Keratinocyte (primary cell): ENCODE results near the gene UQCC2. TPM values are rescaled to one million over a fixed set of nuclear protein-coding genes. Genes with fewer than 3 reads are reported as not detected.

ENCODE experiments used
- DNase-seq: peaks from one replicate; pipeline ENCODE4 v3.0.0-alpha.2; 2011; ENCODE audit warnings: low read depth, missing footprints, low spot score
- FAIRE-seq: peaks from 2 replicates; lab custom pipeline; 2011; peaks lifted over from hg19 to GRCh38; lab: Jason Lieb, UNC
- H2AFZ ChIP-seq: 2 replicates; pipeline ENCODE4 v1.6.0; 2012; ENCODE audit warnings: low read length, control low read depth, inconsistent platforms; ENCODE audit not compliant: control insufficient read depth
- H3K27ac ChIP-seq: 2 replicates; pipeline ENCODE4 v1.5.1; 2011; ENCODE audit warnings: low read length; ENCODE audit not compliant: control insufficient read depth, insufficient read depth
- H3K27me3 ChIP-seq: 3 replicates; pipeline ENCODE4 v1.6.0; 2011; ENCODE audit warnings: low read length; ENCODE audit not compliant: control insufficient read depth, insufficient read depth; ENCODE audit errors: extremely low read depth
- H3K36me3 ChIP-seq, 2 experiments: 2 replicates in 1 of 2; 3 replicates in 1 of 2; pipeline ENCODE4 v1.5.1; 2011; ENCODE audit warnings: low read length in 2 of 2, mild to moderate bottlenecking in 1 of 2; ENCODE audit not compliant: control insufficient read depth in 2 of 2, insufficient read depth in 2 of 2; ENCODE audit errors: extremely low read depth in 1 of 2
- H3K4me1 ChIP-seq: 3 replicates; pipeline ENCODE4 v1.5.1; 2011; ENCODE audit warnings: low read length; ENCODE audit not compliant: control insufficient read depth, insufficient read depth; ENCODE audit errors: extremely low read depth
- H3K4me2 ChIP-seq: 3 replicates; pipeline ENCODE4 v1.6.0; 2011; ENCODE audit warnings: low read depth, low read length; ENCODE audit not compliant: control insufficient read depth, insufficient read depth; ENCODE audit errors: extremely low read depth
- H3K4me3 ChIP-seq, 3 experiments: fragments of 200-600 bp in 1 of 3; sonication (generic) in 1 of 3; 2 replicates in 2 of 3; 3 replicates in 1 of 3; pipeline ENCODE4 v1.5.1; 2011 to 2016; ENCODE audit warnings: low read length in 3 of 3, mild to moderate bottlenecking in 3 of 3, control low read depth in 2 of 3, inconsistent platforms in 1 of 3, low read depth in 1 of 3, mixed read lengths in 1 of 3, mixed run types in 1 of 3, moderate library complexity in 1 of 3; ENCODE audit not compliant: control insufficient read depth in 2 of 3, insufficient read depth in 2 of 3; ENCODE audit errors: extremely low read depth in 1 of 3
- H3K79me2 ChIP-seq: 2 replicates; pipeline ENCODE4 v1.6.0; 2012; ENCODE audit warnings: low read length; ENCODE audit not compliant: control insufficient read depth, insufficient read depth
- H3K9ac ChIP-seq: 3 replicates; pipeline ENCODE4 v1.6.0; 2011; ENCODE audit warnings: low read length; ENCODE audit not compliant: control insufficient read depth, insufficient read depth; ENCODE audit errors: extremely low read depth
- H3K9me1 ChIP-seq: 3 replicates; pipeline ENCODE4 v1.6.0; 2011; ENCODE audit warnings: low read length; ENCODE audit not compliant: control insufficient read depth, insufficient read depth; ENCODE audit errors: extremely low read depth
- H3K9me3 ChIP-seq: 2 replicates; pipeline ENCODE4 v1.5.1; 2012; ENCODE audit warnings: low read depth, low read length; ENCODE audit not compliant: control insufficient read depth
- H4K20me1 ChIP-seq: 3 replicates; pipeline ENCODE4 v1.6.0; 2011; ENCODE audit warnings: low read length; ENCODE audit not compliant: control insufficient read depth, insufficient read depth; ENCODE audit errors: extremely low read depth
- CTCF ChIP-seq, 3 experiments: IDR thresholded peaks in 1 of 3; conservative IDR thresholded peaks in 1 of 3; optimal IDR thresholded peaks in 1 of 3; 2 replicates in 2 of 3; 3 replicates in 1 of 3; pipeline versions ENCODE3 to v1.5.1; 2011; ENCODE audit warnings: low read length in 3 of 3, mild to moderate bottlenecking in 3 of 3, moderate library complexity in 2 of 3, control low read depth in 1 of 3, inconsistent platforms in 1 of 3; ENCODE audit not compliant: insufficient read depth in 2 of 3; ENCODE audit errors: extremely low read depth in 1 of 3
- EZH2 ChIP-seq: IDR thresholded peaks from one replicate; pipeline ENCODE4 v1.6.1; 2012; ENCODE audit warnings: inconsistent platforms, mild to moderate bottlenecking, low read length, moderate library complexity
- dilution Hi-C: fragments of 300-500 bp; cut with MboI; formaldehyde crosslinking; loops from one replicate; pipeline ENCODE4 v1.7.0; 2020; ENCODE audit warnings: low sequenced_read_pairs; ENCODE audit not compliant: extremely low pct_ligation_motif_present
- polyA plus RNA-seq, 5 experiments: library from polyadenylated mRNA; depleted of rRNA in 3 of 5; stranded (reverse) in 3 of 5; stranded (forward) in 1 of 5; unstranded in 1 of 5; fragments of >200 nt; gene quantifications; 1 replicate in 1 of 5; 2 replicates in 3 of 5; 3 replicates in 1 of 5; pipeline versions ENCODE4 v1.2.1 to v1.2.3, GENCODE V29; 2011 to 2012; ENCODE audit warnings: missing spikeins in 2 of 5, low read depth in 1 of 5, low replicate concordance in 1 of 5

Gene UQCC2
- polyA plus RNA-seq, 1 donor (not counting 4 experiments of a cell fraction or from before 2014, with no cell fraction given), result 76.7 TPM

GRCh38 chr6:33755070-33755869 lies 43.8 kb upstream of the UQCC2 start:
- no peak for TF ChIP-seq CTCF (optimal IDR thresholded peaks at IDR 0.05 in 1 of 3, IDR thresholded peaks at IDR 0.05 in 1 of 3, conservative IDR thresholded peaks at IDR 0.05 in 1 of 3; ENCODE audit: extremely low read depth in 1 of 3, insufficient read depth in 2 of 3, low read length in 3 of 3)
- no peak for TF ChIP-seq EZH2
- no peaks in the 10 kb centered on the region for H3K9me1 ChIP-seq
- H3K27ac ChIP-seq, result no peak overlapping the region
- DNase-seq (no peak), FAIRE-seq (no peak)
- no peaks in the 10 kb centered on the region for H4K20me1 ChIP-seq
- no peak overlapping the region for H3K4me3 ChIP-seq
- no peaks in the 10 kb centered on the region for H3K79me2 ChIP-seq
- no peaks in the 10 kb centered on the region for H3K36me3 ChIP-seq
- H3K27me3 ChIP-seq, result no peaks in the 10 kb centered on the region
- dilution Hi-C loops, result no loop called here
- no peak overlapping the region for H3K4me2 ChIP-seq
- peaks cover 11% of the 10 kb centered on the region for H3K4me1 ChIP-seq
- H2AFZ ChIP-seq, result no peak overlapping the region
- H3K9me3 ChIP-seq, result no peaks in the 10 kb centered on the region
- no peak overlapping the region for H3K9ac ChIP-seq

- dilution Hi-C loops, result no loop called here
- no peaks in the 10 kb centered on the region for H3K9me3 ChIP-seq
- peaks cover 11% of the 10 kb centered on the region for H3K4me1 ChIP-seq
- H3K27ac ChIP-seq, result no peak overlapping the region
- FAIRE-seq (no peak), DNase-seq (no peak)
- H2AFZ ChIP-seq, result no peak overlapping the region
- no peak overlapping the region for H3K4me3 ChIP-seq
- no peaks in the 10 kb centered on the region for H3K9me1 ChIP-seq
- no peaks in the 10 kb centered on the region for H4K20me1 ChIP-seq
- H3K27me3 ChIP-seq, result no peaks in the 10 kb centered on the region
- H3K36me3 ChIP-seq, result no peaks in the 10 kb centered on the region
- TF ChIP-seq EZH2, result no peak
- no peak for TF ChIP-seq CTCF (optimal IDR thresholded peaks at IDR 0.05 in 1 of 3, IDR thresholded peaks at IDR 0.05 in 1 of 3, conservative IDR thresholded peaks at IDR 0.05 in 1 of 3; ENCODE audit: extremely low read depth in 1 of 3, insufficient read depth in 2 of 3, low read length in 3 of 3)
- H3K4me2 ChIP-seq, result no peak overlapping the region
- H3K79me2 ChIP-seq, result no peaks in the 10 kb centered on the region
- H3K9ac ChIP-seq, result no peak overlapping the region
Measured at GRCh38 chr6:33754222-33754621, 42.7 kb upstream of the UQCC2 start.
